Measurements from ENCODE around the gene ITLN2. TPM values are rescaled to one million over a fixed set of nuclear protein-coding genes. Genes with fewer than 3 reads are reported as not detected.

The ITLN2 gene
- total RNA-seq, 3 donors from 2014 or later: not detected

DNA sequence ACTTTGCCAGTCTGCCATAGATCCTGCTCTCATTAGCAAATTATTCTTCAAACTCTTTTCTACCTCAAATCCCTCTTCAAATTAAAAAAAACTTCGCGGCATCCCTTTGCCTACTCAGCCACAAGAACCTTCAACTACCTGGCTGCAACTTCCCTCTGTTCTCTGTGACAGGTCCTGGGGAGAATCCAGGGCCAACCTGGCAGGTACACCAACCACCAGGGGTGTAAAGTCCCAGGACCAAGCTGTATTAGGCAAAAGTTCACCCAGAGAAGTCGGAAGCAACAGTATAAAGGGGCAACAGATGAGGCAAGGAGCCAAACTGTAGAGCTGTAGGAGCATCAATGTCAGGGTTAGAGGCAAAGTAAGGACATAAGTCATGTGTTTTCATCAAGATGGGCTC is 18.3 kb upstream of the ITLN2 start:
- DNase-seq: no peak

DNA sequence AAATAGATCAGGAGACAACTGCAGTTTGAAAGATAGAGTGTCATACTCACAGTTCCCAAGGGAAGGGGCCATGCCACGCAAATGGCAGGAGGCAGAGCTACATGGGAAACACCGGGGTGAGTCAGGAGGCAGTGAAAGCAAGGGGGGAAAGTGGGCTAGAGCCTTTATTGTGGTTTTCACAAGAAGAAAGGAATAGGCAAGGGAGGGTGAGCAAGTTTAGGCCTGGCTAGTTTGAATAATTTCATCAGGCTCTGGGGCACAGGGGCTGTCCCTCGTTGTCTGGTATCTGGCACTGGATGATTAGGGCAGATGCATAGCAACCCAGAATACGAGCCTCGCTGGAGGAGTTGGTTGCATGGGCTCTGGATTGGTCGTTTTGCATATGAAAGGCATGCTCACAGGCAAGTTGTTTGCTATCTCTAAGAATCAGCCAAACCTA is 17.0 kb upstream of the ITLN2 start:
- Histone ChIP-seq H3K4me1 (ENCODE audit: low read depth) (no peaks in the 10 kb centered on the region), H3K4me3 (no peak overlapping the region), H3K36me3 (ENCODE audit: low read depth) (no peaks in the 10 kb centered on the region), H3K9me3 (no peaks in the 10 kb centered on the region)
- DNase-seq (no peak), ATAC-seq (no peak)
- intact Hi-C loops (cut with DNase I, micrococcal nuclease): no loop called here
- TF ChIP-seq, protein P1, sequence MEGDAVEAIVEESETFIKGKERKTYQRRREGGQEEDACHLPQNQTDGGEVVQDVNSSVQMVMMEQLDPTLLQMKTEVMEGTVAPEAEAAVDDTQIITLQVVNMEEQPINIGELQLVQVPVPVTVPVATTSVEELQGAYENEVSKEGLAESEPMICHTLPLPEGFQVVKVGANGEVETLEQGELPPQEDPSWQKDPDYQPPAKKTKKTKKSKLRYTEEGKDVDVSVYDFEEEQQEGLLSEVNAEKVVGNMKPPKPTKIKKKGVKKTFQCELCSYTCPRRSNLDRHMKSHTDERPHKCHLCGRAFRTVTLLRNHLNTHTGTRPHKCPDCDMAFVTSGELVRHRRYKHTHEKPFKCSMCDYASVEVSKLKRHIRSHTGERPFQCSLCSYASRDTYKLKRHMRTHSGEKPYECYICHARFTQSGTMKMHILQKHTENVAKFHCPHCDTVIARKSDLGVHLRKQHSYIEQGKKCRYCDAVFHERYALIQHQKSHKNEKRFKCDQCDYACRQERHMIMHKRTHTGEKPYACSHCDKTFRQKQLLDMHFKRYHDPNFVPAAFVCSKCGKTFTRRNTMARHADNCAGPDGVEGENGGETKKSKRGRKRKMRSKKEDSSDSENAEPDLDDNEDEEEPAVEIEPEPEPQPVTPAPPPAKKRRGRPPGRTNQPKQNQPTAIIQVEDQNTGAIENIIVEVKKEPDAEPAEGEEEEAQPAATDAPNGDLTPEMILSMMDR (IDR thresholded peaks at IDR 0.05): no peak

More for the DNA sequence above, 18.3 kb upstream of the ITLN2 start:
- intact Hi-C loops (cut with DNase I, micrococcal nuclease): no loop called here
- no peak for ATAC-seq
- H3K4me3 ChIP-seq: no peak overlapping the region
- TF ChIP-seq, protein P1 (IDR thresholded peaks at IDR 0.05): no peak
- no peaks in the 10 kb centered on the region for H3K9me3 ChIP-seq
- no peaks in the 10 kb centered on the region for H3K36me3 ChIP-seq (ENCODE audit: low read depth)
- H3K4me1 ChIP-seq (ENCODE audit: low read depth): no peaks in the 10 kb centered on the region

DNA sequence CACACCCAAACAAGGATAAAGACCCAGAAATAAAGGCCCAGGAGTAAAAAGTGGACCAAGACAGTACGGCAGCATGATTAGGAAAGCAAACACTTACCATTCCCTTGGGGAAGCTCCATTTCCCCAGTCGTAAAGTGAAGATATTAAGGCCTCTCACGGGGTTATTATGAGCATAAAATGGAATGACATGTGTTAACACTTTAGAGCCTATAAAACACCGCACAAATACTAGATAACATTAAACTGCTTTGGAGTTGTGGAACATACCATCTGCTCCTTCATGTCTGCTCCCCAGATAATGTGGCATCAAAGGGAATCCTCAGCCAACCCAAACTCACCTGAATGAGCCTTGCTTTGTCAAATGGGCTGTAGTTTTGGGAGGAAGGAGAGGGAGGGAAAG is 8.9 kb upstream of the ITLN2 start:
- Histone ChIP-seq H3K4me1 (ENCODE audit: low read depth) (no peaks in the 10 kb centered on the region), H3K9me3 (no peaks in the 10 kb centered on the region), H3K36me3 (ENCODE audit: low read depth) (no peaks in the 10 kb centered on the region), H3K4me3 (no peak overlapping the region)
- DNase-seq: no peak
- TF ChIP-seq, protein P1 (IDR thresholded peaks at IDR 0.05): no peak
- intact Hi-C loops (cut with DNase I, micrococcal nuclease): no loop called here
- peak; percentile 28 for ATAC-seq

DNA sequence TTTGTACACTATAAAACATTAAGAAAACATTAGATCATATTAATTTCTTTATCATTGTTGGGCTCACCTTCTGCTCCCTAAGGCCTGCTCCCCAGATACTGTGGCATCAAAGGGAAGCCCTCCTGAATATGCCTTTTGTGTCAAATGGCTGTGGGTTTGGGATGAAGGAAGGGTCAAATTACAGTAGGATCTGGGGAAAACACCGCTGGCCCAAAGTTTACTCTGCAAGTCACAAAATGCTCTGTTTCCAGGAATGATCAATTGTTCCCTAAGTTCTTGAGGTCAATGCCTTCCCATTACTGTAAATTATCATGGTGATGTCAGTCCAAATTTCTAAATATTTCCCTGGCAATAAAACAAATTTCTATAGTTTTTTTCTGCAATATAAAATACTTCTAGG is 6.8 kb upstream of the ITLN2 start:
- Histone ChIP-seq H3K36me3 (ENCODE audit: low read depth) (no peaks in the 10 kb centered on the region), H3K4me1 (ENCODE audit: low read depth) (no peaks in the 10 kb centered on the region), H3K4me3 (no peak overlapping the region), H3K9me3 (no peaks in the 10 kb centered on the region)
- DNase-seq: no peak
- no peak for ATAC-seq
- TF ChIP-seq, protein P1 (IDR thresholded peaks at IDR 0.05): no peak
- intact Hi-C loops (cut with DNase I, micrococcal nuclease): no loop called here

DNA sequence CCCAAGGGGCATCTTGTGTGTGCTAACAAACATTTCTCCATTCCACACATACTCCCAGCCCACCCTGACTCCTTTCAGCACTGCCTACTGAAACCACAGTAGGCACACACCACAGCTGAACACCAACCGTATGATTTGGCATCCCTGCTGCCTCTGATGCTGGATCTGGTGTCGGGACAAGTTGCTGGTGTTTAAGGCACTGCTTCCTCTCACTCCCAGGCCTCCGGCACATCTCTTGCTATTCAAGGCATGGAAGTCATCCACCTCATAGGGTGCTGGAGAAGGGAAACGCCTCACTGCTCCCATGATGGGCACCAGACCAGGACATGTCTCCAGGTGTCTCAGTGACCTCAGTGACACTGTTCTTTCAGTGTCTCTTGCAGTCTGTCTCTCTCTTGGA is 2.4 kb upstream of the ITLN2 start:
- H3K4me1 ChIP-seq (ENCODE audit: low read depth): no peaks in the 10 kb centered on the region
- intact Hi-C loops (cut with DNase I, micrococcal nuclease): no loop called here
- ATAC-seq (no peak), DNase-seq (no peak)
- H3K4me3 ChIP-seq: no peak overlapping the region
- H3K9me3 ChIP-seq: no peaks in the 10 kb centered on the region
- TF ChIP-seq, protein P1 (IDR thresholded peaks at IDR 0.05): no peak
- no peaks in the 10 kb centered on the region for H3K36me3 ChIP-seq (ENCODE audit: low read depth)

DNA sequence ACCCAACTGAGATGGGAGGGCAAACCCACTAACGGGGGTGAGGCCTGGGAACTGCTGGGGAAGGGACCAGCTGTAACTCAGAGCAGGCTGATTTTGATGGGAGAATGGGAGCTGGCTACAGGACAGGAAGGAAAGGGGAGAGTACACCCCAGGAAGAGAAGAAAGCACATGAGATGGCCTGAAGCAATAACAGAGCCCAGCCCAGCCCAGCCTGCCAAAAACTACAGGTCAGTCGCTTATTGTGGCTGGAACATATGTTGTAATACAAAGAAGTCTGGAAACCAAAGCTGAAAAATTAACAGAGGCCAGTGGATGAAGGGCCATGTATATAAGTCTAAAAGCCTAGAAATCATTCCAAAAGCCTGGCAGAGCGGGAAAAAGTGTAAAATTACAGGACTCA is 1.6 kb downstream of the ITLN2 start:
- intact Hi-C loops (cut with DNase I, micrococcal nuclease): loop anchor here in 1 of 2 donors (5.0 kb wide), 1 partner anchor 121 kb away; no protein-coding TSS in a partner anchor
- Histone ChIP-seq H3K4me1 (ENCODE audit: low read depth) (no peaks in the 10 kb centered on the region), H3K36me3 (ENCODE audit: low read depth) (no peaks in the 10 kb centered on the region), H3K4me3 (no peak overlapping the region), H3K9me3 (no peaks in the 10 kb centered on the region)
- no peak for ATAC-seq
- DNase-seq: no peak
- TF ChIP-seq, protein P1 (IDR thresholded peaks at IDR 0.05): no peak

Measured in mucosa of descending colon (tissue), 3 donors.